Erythroblast (primary cell): ENCODE results near the gene TMLHE.

Source experiments
- GATA1 ChIP-seq: IDR thresholded peaks from 2 replicates; pipeline ENCODE4 v1.6.1; 2011; ENCODE audit warnings: low read depth, mild to moderate bottlenecking, control low read depth, low read length, moderate library complexity
- POLR2A ChIP-seq: IDR thresholded peaks from 2 replicates; pipeline ENCODE4 v1.6.1; 2011; ENCODE audit warnings: mild to moderate bottlenecking, low read length

GRCh38 chrX:155592331-155592730, 20.4 kb downstream of the TMLHE start:
- no peak for TF ChIP-seq POLR2A
- TF ChIP-seq GATA1 = no peak
